GM19328 (cell line): ENCODE results near the gene CDC5L.
A peak's percentile ranks its signal among the peaks of the same experiment; 100 is the strongest.

Experiments used
- ATAC-seq: cut with Tn5 transposase; IDR thresholded peaks from one replicate; pipeline ENCODE4 v1.9.1; 2021; ENCODE audit warnings: mild to moderate bottlenecking, moderate library complexity; ENCODE audit not compliant: unreplicated experiment

The CDC5L gene

GRCh38 chr6:44373051-44373450 lies 14.5 kb upstream of the CDC5L start:
- ATAC-seq: no peak

GRCh38 chr6:44373787-44374186 lies 13.7 kb upstream of the CDC5L start:
- ATAC-seq: no peak

- ATAC-seq: no peak
Observed at GRCh38 chr6:44375071-44375470, 12.4 kb upstream of the CDC5L start.

GRCh38 chr6:44377484-44377883 lies 10.0 kb upstream of the CDC5L start:
- no peak for ATAC-seq

- ATAC-seq: no peak
Observed at GRCh38 chr6:44377971-44378370, 9.5 kb upstream of the CDC5L start.

- ATAC-seq: no peak
Observed at GRCh38 chr6:44381739-44382138, 5.8 kb upstream of the CDC5L start.

GRCh38 chr6:44386364-44386928 lies 1.1 kb upstream of the CDC5L start:
- no peak for ATAC-seq

GRCh38 chr6:44386929-44387345 lies 569 bp upstream of the CDC5L start:
- peak; percentile 5 for ATAC-seq

- ATAC-seq: no peak
Observed at GRCh38 chr6:44388135-44388487, 605 bp downstream of the CDC5L start.

- ATAC-seq: no peak
Observed at GRCh38 chr6:44388887-44389286, 1.4 kb downstream of the CDC5L start.

GRCh38 chr6:44390158-44390683 lies 2.7 kb downstream of the CDC5L start:
- no peak for ATAC-seq

GRCh38 chr6:44395501-44395900 lies 8.0 kb downstream of the CDC5L start:
- ATAC-seq: no peak

GRCh38 chr6:44396968-44397367 lies 9.5 kb downstream of the CDC5L start:
- no peak for ATAC-seq

- ATAC-seq: no peak
Observed at GRCh38 chr6:44397424-44398164, 10.1 kb downstream of the CDC5L start.

- no peak for ATAC-seq
Observed at GRCh38 chr6:44399991-44400390, 12.5 kb downstream of the CDC5L start.

GRCh38 chr6:44400572-44400971 lies 13.1 kb downstream of the CDC5L start:
- ATAC-seq: no peak

GRCh38 chr6:44401138-44401537 lies 13.6 kb downstream of the CDC5L start:
- ATAC-seq: no peak

GRCh38 chr6:44404022-44404714 lies 16.7 kb downstream of the CDC5L start:
- no peak for ATAC-seq

GRCh38 chr6:44404715-44405099 lies 17.2 kb downstream of the CDC5L start:
- ATAC-seq: no peak

- no peak for ATAC-seq
Observed at GRCh38 chr6:44407951-44408670, 20.6 kb downstream of the CDC5L start.

- ATAC-seq: no peak
Observed at GRCh38 chr6:44409207-44409794, 21.8 kb downstream of the CDC5L start.
